A673 (cell line): ENCODE data around the gene SPACA6. TPM values are rescaled to one million over a fixed set of nuclear protein-coding genes. Genes with fewer than 3 reads are reported as not detected.
"Not testable (repeated sequence)": the region's sequence is repeated elsewhere in the genome, so short reads cannot be mapped to it uniquely, and the experiment has no call there.

Experiments
- Bru-seq: library from RNA; stranded (reverse); fragments of 400-500 nt; gene quantifications from one replicate; lab custom pipeline; 2021; lab: Mats Ljungman, UMichigan
- BruChase-seq, 2 experiments: library from RNA; stranded (reverse); fragments of 400-500 nt; gene quantifications; one replicate each; lab custom pipeline; 2021; lab: Mats Ljungman, UMichigan
- BruUV-seq: library from RNA; stranded (reverse); fragments of 400-500 nt; replicated peaks from 2 replicates; lab custom pipeline; 2021; lab: Mats Ljungman, UMichigan
- CTCF ChIA-PET: fragments of 300-600 bp; sonication (Branson Sonifier 250); formaldehyde crosslinking; loops from one replicate; lab custom pipeline; 2022; ENCODE audit warnings: antibody characterized with exemption; lab: Charles Lee
- POLR2A ChIA-PET: fragments of 300-600 bp; sonication (Branson Sonifier 250); formaldehyde crosslinking; loops from one replicate; lab custom pipeline; 2022; ENCODE audit warnings: antibody characterized with exemption; ENCODE audit not compliant: low non-redundant PET; lab: Charles Lee
- DNase-seq: peaks from one replicate; pipeline ENCODE4 v3.0.0-alpha.2; 2015; ENCODE audit warnings: low spot score
- H3K27ac ChIP-seq: fragments of 200-600 bp; sonication (generic); 2 replicates; pipeline ENCODE4 v1.5.1; 2016; ENCODE audit warnings: mixed run types, low read depth, mild to moderate bottlenecking, mixed read lengths, antibody characterized with exemption, low read length; ENCODE audit not compliant: poor library complexity, severe bottlenecking
- H3K27me3 ChIP-seq: fragments of 200-600 bp; sonication (generic); replicated peaks from 2 replicates; pipeline ENCODE4 v1.6.1; 2017; ENCODE audit warnings: mixed run types, low read depth, mild to moderate bottlenecking, mixed read lengths, antibody characterized with exemption, low read length; ENCODE audit not compliant: insufficient read depth, poor library complexity
- H3K36me3 ChIP-seq: fragments of 200-600 bp; sonication (generic); 2 replicates; pipeline ENCODE4 v1.6.1; 2016; ENCODE audit warnings: mixed run types, mild to moderate bottlenecking, mixed read lengths, antibody characterized with exemption, low read length; ENCODE audit not compliant: insufficient read depth, poor library complexity, severe bottlenecking
- H3K4me1 ChIP-seq: fragments of 200-600 bp; sonication (generic); 2 replicates; pipeline ENCODE4 v1.6.1; 2017; ENCODE audit warnings: mixed run types, mild to moderate bottlenecking, mixed read lengths, antibody characterized with exemption, low read length; ENCODE audit not compliant: insufficient read depth, poor library complexity, severe bottlenecking
- H3K4me3 ChIP-seq: fragments of 200-600 bp; sonication (generic); 2 replicates; pipeline ENCODE4 v1.5.1; 2016; ENCODE audit warnings: low read depth, mixed run types, mild to moderate bottlenecking, mixed read lengths, low read length; ENCODE audit not compliant: poor library complexity, severe bottlenecking
- H3K9me3 ChIP-seq: fragments of 200-600 bp; sonication (generic); 2 replicates; pipeline ENCODE4 v1.6.1; 2016; ENCODE audit warnings: mixed run types, low read depth, mild to moderate bottlenecking, mixed read lengths, antibody characterized with exemption, low read length; ENCODE audit not compliant: poor library complexity, severe bottlenecking
- EZH2 ChIP-seq: fragments of 200-600 bp; sonication (generic); IDR thresholded peaks from 2 replicates; pipeline ENCODE4 v1.6.1; 2017; ENCODE audit warnings: borderline replicate concordance, low read depth, mild to moderate bottlenecking, mixed read lengths, antibody characterized with exemption, low read length; ENCODE audit not compliant: poor library complexity, severe bottlenecking
- intact Hi-C: fragments of 100-400 bp; cut with micrococcal nuclease; formaldehyde crosslinking; loops from one replicate; pipeline ENCODE4 v1.10.0; 2022; ENCODE audit not compliant: unreplicated experiment
- long read RNA-seq: library from polyadenylated mRNA; stranded (forward); transcript quantifications from one replicate; pipeline ENCODE4 v2.0.0, GENCODE V29; 2022
- total RNA-seq: library from RNA; stranded (reverse); gene quantifications from 2 replicates; pipeline ENCODE4 v1.2.3, GENCODE V29; 2021
- TF ChIP-seq, protein P1 (sequence below): fragments of 300-800, 200-600 bp; sonication (generic); conservative IDR thresholded peaks from 2 replicates; pipeline ENCODE4 v1.5.1; 2017; ENCODE audit warnings: low read depth, mild to moderate bottlenecking, antibody characterized with exemption, low read length, moderate library complexity, mixed read lengths

Gene SPACA6, protein sequence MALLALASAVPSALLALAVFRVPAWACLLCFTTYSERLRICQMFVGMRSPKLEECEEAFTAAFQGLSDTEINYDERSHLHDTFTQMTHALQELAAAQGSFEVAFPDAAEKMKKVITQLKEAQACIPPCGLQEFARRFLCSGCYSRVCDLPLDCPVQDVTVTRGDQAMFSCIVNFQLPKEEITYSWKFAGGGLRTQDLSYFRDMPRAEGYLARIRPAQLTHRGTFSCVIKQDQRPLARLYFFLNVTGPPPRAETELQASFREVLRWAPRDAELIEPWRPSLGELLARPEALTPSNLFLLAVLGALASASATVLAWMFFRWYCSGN
- total RNA-seq: 28.4 and 28.6 TPM in 2 replicates
- Bru-seq, nascent RNA: percentile 78 among the genes with signal in this experiment
- percentile 82 among the genes with signal in this experiment for BruChase-seq, experiment 1, labeled RNA remaining after a 2-hour chase
- percentile 88 among the genes with signal in this experiment for BruChase-seq, experiment 2, labeled RNA remaining after a 6-hour chase
- long read RNA-seq, partial matches to known transcripts: 0 of 2 reads
- long read RNA-seq, other reads (novel, unspliced or antisense): 2 of 2 reads

DNA sequence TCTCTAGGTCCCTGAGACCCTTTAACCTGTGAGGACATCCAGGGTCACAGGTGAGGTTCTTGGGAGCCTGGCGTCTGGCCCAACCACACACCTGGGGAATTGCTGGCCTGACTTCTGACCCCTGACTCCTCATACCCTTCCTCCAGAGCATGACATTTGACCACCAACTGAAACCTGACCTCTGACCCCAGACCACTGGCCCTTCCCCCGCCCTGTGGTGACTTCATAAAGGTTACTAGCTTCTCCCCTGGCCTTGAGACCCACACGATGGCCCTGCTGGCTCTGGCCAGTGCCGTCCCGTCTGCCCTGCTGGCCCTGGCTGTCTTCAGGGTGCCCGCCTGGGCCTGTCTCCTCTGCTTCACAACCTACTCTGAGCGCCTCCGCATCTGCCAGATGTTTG lies at the start of gene SPACA6:
SPACA6 (plus strand) TSS at position 71 of the 400 bp plus-strand sequence; CDS start at position 268, 197 bp downstream.
- peaks cover 12% of the 10 kb centered on the region for H3K4me1 ChIP-seq
- ChIA-PET CTCF (no interaction called here), POLR2A (no interaction called here)
- BruUV-seq: no TSS peak
- peaks cover 37% of the 10 kb centered on the region for H3K36me3 ChIP-seq
- no peaks in the 10 kb centered on the region for H3K9me3 ChIP-seq
- intact Hi-C loops: no loop called here
- peak within 1 kb of the TSS; percentile 67 for H3K27ac ChIP-seq
- peak within 1 kb of the TSS; percentile 86 for H3K4me3 ChIP-seq
- TF ChIP-seq, protein P1, sequence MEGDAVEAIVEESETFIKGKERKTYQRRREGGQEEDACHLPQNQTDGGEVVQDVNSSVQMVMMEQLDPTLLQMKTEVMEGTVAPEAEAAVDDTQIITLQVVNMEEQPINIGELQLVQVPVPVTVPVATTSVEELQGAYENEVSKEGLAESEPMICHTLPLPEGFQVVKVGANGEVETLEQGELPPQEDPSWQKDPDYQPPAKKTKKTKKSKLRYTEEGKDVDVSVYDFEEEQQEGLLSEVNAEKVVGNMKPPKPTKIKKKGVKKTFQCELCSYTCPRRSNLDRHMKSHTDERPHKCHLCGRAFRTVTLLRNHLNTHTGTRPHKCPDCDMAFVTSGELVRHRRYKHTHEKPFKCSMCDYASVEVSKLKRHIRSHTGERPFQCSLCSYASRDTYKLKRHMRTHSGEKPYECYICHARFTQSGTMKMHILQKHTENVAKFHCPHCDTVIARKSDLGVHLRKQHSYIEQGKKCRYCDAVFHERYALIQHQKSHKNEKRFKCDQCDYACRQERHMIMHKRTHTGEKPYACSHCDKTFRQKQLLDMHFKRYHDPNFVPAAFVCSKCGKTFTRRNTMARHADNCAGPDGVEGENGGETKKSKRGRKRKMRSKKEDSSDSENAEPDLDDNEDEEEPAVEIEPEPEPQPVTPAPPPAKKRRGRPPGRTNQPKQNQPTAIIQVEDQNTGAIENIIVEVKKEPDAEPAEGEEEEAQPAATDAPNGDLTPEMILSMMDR: no peak
- no peak for TF ChIP-seq EZH2
- DNase-seq: no peak
- H3K27me3 ChIP-seq: no peaks in the 10 kb centered on the region

DNA sequence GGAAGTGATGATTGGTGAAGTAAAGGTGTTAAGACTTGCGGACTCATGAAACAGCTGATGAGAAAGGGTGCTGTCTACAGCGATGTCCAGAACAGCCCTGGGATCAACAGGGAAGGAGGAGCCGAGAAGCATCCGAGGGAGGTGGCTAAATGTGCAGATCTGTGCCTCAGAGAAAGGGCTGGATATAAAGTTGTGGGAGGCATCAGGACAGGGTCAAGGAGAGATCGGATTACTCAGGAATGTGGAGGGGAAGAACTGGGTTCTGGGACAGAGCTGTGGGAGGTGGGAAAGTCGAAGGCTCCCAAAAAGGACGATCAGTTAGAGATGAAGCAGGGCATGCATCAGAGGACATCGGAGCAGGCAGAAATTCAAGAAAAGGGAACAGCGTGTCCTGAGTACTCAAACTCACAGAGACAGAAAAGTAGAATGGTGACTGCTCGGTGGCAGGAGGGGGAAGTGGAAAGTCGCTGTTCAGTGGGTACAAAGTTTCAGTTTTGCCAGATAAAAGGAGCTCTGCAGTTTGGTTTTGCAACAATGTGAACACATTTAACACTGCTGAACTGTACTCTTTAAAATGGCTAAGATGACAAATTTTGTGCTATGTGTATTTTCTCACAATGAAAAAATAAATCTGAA lies 48.4 kb upstream of the SPACA6 start:
- Histone ChIP-seq H3K4me1 (no peaks in the 10 kb centered on the region), H3K4me3 (no peak overlapping the region), H3K36me3 (no peaks in the 10 kb centered on the region), H3K9me3 (no peaks in the 10 kb centered on the region), H3K27ac (no peak overlapping the region), H3K27me3 (peaks cover 32% of the 10 kb centered on the region)
- no TSS peak for BruUV-seq
- no peak for DNase-seq
- intact Hi-C loops: no loop called here
- ChIA-PET CTCF (no interaction called here), POLR2A (no interaction called here)
- no peak for TF ChIP-seq EZH2
- TF ChIP-seq, protein P1: no peak

DNA sequence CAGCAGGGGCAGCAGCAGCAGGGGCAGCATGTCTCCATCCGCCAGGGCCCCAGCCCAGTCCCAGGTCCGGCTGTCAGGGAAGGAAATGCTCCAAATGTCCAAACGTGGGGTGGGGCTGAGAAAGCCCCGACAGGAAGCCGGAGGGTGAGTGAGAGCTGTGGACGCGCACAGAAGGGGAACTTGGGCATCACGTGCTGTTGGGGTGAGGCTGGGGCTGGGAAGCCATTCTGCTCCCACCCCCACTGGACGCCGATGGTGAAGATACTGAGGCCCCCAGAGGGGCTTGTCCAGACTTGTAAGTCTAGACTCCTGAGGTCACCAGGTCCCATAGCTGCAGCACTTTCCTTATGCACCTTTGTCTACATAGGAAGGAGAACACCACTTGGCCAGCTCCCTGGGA lies 46.4 kb upstream of the SPACA6 start, which contains the start of gene SIGLEC14:
SIGLEC14 (minus strand) TSS at position 96 of the 400 bp plus-strand sequence; CDS start at position 30, 66 bp downstream.
- CTCF ChIA-PET, BruUV-seq, H3K27ac ChIP-seq, H3K4me3 ChIP-seq, DNase-seq, POLR2A ChIA-PET, H3K4me1 ChIP-seq, H3K36me3 ChIP-seq, H3K9me3 ChIP-seq: not testable (repeated sequence)
- intact Hi-C loops: loop anchor here (2.0 kb wide), 1 partner anchor 18 kb away; no protein-coding TSS in a partner anchor
- peaks cover 33% of the 10 kb centered on the region for H3K27me3 ChIP-seq
